Mesendoderm (in vitro differentiated cells): Measurements from ENCODE around the gene SPDYA.

Experiments
- DNase-seq: peaks from one replicate; pipeline ENCODE4 v3.0.0; 2013
- H2AK5ac ChIP-seq: 2 replicates; pipeline ENCODE4 v1.6.1; 2013; ENCODE audit warnings: low read length, inconsistent platforms
- H2BK120ac ChIP-seq: 2 replicates; pipeline ENCODE4 v1.6.1; 2013; ENCODE audit warnings: low read depth, mild to moderate bottlenecking, low read length, moderate library complexity, mixed read lengths
- H2BK15ac ChIP-seq: replicated peaks from 2 replicates; pipeline ENCODE4 v1.6.1; 2013; ENCODE audit warnings: low read depth, mild to moderate bottlenecking, moderate library complexity
- H2BK5ac ChIP-seq: 2 replicates; pipeline ENCODE4 v1.6.1; 2013; ENCODE audit warnings: low read length, inconsistent platforms
- H3K18ac ChIP-seq: 2 replicates; pipeline ENCODE4 v1.6.1; 2013; ENCODE audit warnings: mild to moderate bottlenecking, low read length, mixed read lengths
- H3K23ac ChIP-seq: one replicate; pipeline ENCODE4 v1.6.1; 2013; ENCODE audit warnings: low read length
- H3K27ac ChIP-seq: 2 replicates; pipeline ENCODE4 v1.5.1; 2013; ENCODE audit warnings: low read depth, mild to moderate bottlenecking, inconsistent platforms, low read length, moderate library complexity
- H3K27me3 ChIP-seq: 2 replicates; pipeline ENCODE4 v1.6.1; 2013; ENCODE audit warnings: low read length, control low read depth, mild to moderate bottlenecking, inconsistent platforms; ENCODE audit not compliant: insufficient read depth, poor library complexity
- H3K36me3 ChIP-seq: 2 replicates; pipeline ENCODE4 v1.6.1; 2013; ENCODE audit warnings: low read length, inconsistent platforms; ENCODE audit not compliant: control insufficient read depth, insufficient read depth
- H3K4ac ChIP-seq: one replicate; pipeline ENCODE4 v1.6.1; 2013; ENCODE audit warnings: low read depth, mild to moderate bottlenecking, low read length, moderate library complexity
- H3K4me1 ChIP-seq: 2 replicates; pipeline ENCODE4 v1.6.1; 2013; ENCODE audit warnings: low read depth, low read length, inconsistent platforms; ENCODE audit not compliant: control insufficient read depth
- H3K4me2 ChIP-seq: 2 replicates; pipeline ENCODE4 v1.6.1; 2013; ENCODE audit warnings: low read length
- H3K4me3 ChIP-seq: 2 replicates; pipeline ENCODE4 v1.5.1; 2013; ENCODE audit warnings: mild to moderate bottlenecking, low read length
- H3K56ac ChIP-seq: one replicate; pipeline ENCODE4 v1.6.1; 2013; ENCODE audit warnings: low read length
- H3K79me1 ChIP-seq: 2 replicates; pipeline ENCODE4 v1.6.1; 2013; ENCODE audit warnings: low read length, inconsistent platforms
- H3K79me2 ChIP-seq: 2 replicates; pipeline ENCODE4 v1.6.1; 2013; ENCODE audit warnings: mild to moderate bottlenecking, low read length; ENCODE audit not compliant: control insufficient read depth, insufficient read depth
- H3K9ac ChIP-seq: 2 replicates; pipeline ENCODE4 v1.6.1; 2013; ENCODE audit warnings: low read length, inconsistent platforms
- H4K5ac ChIP-seq: one replicate; pipeline ENCODE4 v1.6.1; 2013; ENCODE audit warnings: low read length
- H4K8ac ChIP-seq: one replicate; pipeline ENCODE4 v1.6.1; 2013; ENCODE audit warnings: low read depth, mild to moderate bottlenecking, control low read depth, low read length, moderate library complexity
- WGBS: extraction: QIAGEN DNeasy Blood & Tissue Kit; methylation state at CpG from one replicate; pipeline ENCODE4 v1.1.7; 2013; ENCODE audit warnings: low lambda C conversion rate, missing lambda C conversion rate; ENCODE audit not compliant: insufficient coverage; ENCODE audit errors: extremely low coverage; 5-methylcytosine and 5-hydroxymethylcytosine counted together

The SPDYA gene

GRCh38 chr2:28898048-28898447 lies 87.4 kb downstream of the SPDYA start:
- no peak overlapping the region for H3K4me3 ChIP-seq
- WGBS, result no CpG with 5 or more reads among the region's 1 CpG

More at GRCh38 chr2:28898048-28898447, 87.4 kb downstream of the SPDYA start:
- no peak for DNase-seq
- Histone ChIP-seq H3K79me1 (peaks cover 2% of the 10 kb centered on the region), H3K23ac (no peak overlapping the region), H3K27me3 (no peaks in the 10 kb centered on the region), H2AK5ac (no peak overlapping the region), H4K5ac (no peak overlapping the region), H2BK5ac (no peak overlapping the region), H4K8ac (no peak overlapping the region), H3K36me3 (no peaks in the 10 kb centered on the region), H3K4ac (no peak overlapping the region), H2BK15ac (no peak overlapping the region), H3K27ac (no peak overlapping the region), H3K56ac (peak overlapping the region; percentile 50), H2BK120ac (no peak overlapping the region), H3K4me2 (peak overlapping the region; percentile 21), H3K9ac (peak overlapping the region; percentile 25), H3K79me2 (peaks cover 79% of the 10 kb centered on the region), H3K4me1 (peaks cover 5% of the 10 kb centered on the region), H3K18ac (no peak overlapping the region)
